Hindlimb muscle (tissue), 1 donor: ENCODE data around the gene GRIN2A. TPM values are rescaled to one million over a fixed set of nuclear protein-coding genes. Genes with fewer than 3 reads are reported as not detected.

Experiments used
- DNase-seq: peaks from one replicate; pipeline ENCODE4 v3.0.0-alpha.2; 2013
- polyA plus RNA-seq: library from polyadenylated mRNA; unstranded; fragments of 120-200 nt; gene quantifications from one replicate; pipeline ENCODE4 v1.2.1, GENCODE V29; 2013; ENCODE audit not compliant: insufficient read length

GRIN2A gene
- polyA plus RNA-seq, 1 donor: 0.25 TPM

DNA sequence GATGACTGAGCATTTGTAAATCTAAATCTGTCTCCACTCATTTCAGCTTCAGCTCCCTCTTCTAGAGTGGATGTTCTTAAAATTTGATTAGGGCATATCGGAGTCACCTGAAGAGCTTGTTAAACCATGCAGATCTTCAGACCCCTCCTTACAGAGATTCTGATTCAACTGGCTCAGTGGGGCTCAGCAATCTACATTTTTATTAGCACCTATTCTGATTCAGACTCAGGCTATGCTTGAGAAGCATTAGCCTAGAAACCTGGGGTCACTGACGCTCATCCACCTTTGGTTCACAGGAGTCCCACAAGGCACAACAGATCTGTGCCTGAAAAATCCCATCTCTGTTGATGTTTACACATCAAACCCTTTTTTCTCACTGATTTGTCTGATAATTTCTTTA is 365.6 kb downstream of the GRIN2A start:
- DNase-seq: no peak

DNA sequence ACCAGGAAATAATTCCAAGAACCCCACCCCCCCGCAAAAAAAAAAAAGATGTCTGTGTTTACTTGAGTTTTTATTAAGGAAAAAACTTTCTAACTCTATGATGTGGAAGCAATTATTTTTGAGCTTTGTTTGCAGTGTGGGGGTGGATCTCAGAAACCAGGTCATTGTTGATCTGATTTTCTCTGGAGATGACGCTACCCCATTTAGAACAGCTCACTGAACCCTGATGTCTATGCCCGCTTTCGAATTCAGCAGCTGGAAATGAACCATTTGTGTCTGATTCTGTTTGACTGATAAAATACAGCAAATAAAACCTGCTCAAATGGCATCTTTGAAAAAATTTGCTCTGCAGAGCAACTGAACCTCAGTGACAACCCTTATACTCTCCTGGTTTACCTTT is 368.6 kb downstream of the GRIN2A start:
- no peak for DNase-seq

DNA sequence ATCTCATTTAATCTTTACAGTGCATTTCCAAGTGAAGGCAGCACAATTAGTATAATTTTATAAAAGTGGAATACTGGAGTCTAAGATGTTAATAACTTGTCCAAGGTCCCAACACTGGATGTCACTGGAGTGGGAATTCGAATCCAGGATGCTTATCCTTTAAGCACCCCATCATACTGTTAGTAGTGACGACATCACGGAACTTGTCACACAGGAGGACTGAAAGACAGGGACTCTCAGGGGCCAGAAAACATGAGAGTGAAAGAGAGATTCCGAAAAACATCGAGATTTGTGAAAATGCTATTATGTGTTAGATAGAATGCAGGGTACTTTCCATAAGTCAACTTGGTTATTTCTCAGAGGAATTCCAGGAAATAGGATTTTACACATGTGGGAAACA is 374.0 kb downstream of the GRIN2A start:
- DNase-seq: no peak

DNA sequence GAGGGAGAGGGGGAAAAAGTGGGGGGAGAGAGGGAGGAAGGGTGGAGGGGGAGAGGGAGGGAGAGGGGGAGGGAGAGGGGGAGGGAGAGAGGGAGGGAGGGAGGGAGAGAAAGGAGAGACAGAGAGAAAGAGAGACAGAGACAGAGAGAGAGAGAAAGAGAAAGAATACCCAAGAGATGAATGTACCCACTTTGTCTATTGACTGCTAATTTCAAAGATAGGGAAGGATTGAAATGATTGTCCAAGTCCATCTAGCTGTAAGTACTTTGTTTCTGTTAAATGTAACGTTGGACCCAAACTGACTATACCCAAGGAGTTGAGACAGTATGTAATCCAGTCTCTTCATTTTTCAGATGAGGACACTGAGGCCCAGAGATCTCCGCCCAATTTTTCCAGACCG is 374.9 kb downstream of the GRIN2A start:
- no peak for DNase-seq

DNA sequence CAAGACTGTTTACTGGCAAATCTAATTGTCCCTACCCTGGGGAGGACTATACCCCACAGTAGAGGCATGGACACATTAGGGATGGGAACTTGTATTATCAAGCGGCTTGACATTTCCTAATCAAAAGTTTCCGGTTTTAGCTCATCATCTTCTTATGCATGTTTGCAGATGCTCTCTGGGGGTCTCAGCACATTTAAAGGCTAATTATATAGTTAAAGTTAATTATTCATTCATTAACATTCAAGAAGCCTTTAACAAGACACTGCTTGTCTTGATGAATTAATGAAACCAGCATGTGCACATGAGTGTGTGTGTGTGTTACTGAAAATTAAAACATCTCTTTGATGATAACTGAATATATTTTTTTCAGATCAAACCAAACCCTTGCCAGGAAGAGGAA is 377.1 kb downstream of the GRIN2A start:
- no peak for DNase-seq

DNA sequence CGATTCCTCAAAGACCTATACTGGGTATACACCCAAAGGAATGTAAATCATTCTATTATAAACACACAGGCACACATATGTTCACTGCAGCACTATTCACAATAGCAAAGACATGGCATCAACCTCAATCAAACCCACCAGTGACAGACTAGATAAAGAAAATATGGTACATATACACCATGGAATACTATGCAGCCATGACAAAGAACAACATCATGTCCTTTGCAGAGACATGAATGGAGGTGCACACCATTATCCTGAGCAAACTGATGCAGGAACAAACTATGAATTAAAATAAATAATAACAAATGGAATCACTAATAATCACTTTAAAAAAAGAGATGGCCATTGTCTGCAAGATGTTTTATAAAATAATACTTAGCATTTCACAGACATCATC is 380.1 kb downstream of the GRIN2A start:
- DNase-seq: no peak

DNA sequence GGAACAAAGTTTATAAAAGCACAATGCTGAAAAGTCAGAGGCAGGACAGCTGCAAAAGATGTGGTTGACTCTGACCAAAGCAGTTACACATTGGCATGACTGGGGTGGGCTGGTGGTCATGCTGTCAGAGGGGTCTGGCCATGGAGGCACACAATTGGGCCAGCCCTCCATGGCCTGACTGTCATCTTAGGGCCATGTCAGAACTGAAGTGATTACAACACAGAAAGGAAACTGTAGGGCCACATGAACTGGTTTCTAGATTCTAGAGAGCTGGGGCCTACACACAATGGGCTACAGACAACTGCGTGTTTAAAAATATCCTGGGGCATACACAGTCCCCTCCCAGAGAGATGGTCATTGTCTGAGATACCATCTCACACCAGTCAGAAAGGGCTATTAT is 380.6 kb downstream of the GRIN2A start:
- DNase-seq: no peak

DNA sequence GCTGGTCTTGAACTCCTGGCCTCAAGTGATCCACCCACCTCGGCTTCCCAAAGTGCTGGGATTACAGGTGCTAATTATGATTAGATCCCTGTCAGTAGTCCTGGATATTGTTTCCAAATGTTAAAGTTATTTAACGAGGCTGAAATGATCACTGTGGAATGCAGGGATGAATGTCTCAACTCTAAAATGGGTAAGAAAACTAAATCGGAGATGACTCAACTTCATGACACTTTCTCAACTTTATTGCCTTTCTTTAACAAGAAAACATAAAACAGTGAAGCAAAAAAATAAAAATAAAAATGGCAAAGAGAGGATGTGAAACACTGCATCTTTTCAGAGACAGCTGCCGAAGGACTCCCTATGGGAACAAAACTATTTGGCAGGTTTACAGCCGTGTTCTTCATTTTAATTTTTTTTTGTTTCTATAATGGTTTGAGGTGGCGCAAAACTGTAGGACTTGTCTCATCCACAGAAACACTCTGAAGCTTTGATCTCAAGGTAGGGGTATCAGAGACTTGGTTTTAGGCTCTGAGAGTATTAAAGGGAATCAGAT is 382.0 kb downstream of the GRIN2A start:
- DNase-seq: no peak

DNA sequence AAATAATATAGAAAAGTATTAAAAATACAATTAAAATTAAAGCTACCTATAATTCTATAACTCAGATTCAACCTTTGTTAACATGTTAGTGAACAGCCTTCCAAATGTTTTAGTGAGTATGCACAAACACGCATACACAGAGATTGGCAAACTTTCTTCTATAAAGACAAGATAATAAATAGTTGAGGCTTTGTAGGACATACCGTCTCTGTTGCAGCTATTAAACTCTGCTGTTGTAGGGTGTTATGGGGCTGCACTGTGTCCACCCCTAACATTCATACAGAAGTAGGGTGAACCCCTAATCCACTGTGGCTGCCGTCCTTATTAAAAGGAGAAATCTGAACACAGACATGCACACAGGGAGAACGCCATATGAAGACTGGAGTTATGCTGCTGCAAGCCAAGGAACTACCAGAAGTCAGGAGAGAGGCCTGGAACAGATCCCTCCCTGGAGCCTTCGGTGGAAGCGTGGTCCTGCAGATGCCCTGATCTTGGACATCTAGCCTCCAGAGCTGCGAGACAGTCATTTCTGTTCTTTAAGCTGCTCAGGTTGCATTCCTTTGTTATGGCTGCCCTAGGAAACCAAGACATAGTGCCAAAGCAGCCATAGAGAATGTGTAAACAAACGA is 383.2 kb downstream of the GRIN2A start:
- DNase-seq: no peak

DNA sequence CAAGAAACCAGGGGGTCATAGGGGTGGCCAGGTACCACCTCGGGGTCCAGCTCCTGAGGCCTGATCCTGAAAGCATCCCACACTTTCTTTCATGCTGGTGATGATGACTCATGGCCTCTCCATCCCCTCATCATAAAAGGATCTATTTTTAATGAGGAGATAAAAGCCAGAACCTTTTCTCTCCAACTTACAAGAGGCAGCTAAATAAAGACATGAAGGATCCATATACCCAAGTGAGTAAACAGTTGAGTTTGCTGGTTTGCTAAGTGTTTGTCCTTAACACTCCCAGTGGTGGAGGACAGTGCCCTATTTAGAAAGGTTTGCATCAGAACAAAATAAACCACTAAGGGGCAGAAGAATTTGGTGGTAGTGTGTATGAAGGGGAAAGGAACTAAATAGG is 383.8 kb downstream of the GRIN2A start:
- no peak for DNase-seq

DNA sequence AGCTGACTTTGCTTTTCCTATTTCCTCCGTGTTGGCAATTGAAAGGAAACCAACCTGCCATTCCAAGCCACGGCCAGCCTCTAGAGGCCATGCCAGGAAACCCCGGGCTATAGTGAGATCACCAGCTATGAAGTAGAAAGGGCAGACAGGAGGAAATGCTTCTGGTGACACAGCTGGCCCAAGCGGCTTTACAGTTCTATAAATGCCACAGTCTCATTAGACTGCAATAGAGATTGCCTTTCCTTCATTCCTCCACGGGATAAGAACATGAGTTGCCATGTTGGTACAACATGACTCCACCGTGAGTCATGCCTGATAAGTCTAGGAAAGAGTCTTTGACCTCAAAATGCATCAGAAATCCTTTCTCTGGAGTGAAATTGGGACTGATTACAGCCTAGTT is 384.9 kb downstream of the GRIN2A start:
- peak; percentile 3 for DNase-seq

DNA sequence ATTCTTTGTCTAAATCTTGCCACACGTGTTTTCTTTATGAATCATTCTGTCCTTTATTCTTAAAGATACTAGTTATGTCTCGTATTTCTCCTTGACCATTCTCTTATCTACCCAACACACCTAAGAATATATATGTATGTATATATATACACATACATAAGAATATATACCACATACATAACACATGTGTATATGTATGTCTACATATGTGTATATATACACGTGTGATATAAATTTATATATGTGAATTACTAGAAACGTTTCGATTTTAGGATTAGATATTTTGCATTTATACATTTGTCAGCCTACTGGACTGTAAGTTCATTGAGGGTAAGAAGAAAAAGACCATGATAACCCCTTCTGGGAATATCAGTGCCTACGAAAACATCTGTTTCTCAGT is 388.6 kb downstream of the GRIN2A start:
- DNase-seq: no peak

DNA sequence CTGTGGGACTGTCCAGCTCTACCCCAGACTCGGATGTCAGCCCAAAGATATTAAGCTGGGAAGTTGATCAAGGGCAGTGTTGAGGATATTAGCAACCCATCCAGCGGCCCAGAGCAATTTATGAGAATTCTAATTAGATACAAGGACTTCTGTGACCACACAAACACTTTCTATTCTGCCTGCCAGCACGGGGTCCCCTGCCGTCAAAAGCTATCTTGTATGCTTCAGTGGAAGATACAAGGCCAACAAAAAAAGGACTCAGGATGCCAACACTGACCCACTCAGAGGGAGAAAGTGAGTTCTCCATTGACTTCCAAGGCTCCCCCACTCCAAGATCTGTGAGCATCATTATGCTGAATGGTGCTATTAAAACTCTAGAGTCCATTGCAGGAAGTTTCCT is 390.7 kb downstream of the GRIN2A start:
- DNase-seq: no peak

DNA sequence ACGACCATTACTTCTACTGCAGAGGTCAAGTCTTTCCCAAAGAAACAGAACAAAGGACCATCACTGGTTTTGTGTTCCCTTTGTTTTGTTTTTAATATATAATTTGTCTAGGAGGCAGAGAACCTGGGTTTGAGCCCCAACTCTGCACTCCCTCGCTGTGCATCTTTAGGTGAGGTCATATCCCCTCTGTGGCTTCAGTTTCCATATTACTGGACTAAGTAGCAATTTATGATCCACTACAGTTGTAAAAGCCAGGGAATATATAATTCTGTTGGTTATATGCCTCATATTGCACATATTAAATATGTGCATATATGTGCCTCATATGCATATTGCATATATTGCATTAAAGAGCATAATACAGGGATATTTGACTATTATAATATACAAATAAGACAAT is 392.0 kb downstream of the GRIN2A start:
- DNase-seq: no peak

DNA sequence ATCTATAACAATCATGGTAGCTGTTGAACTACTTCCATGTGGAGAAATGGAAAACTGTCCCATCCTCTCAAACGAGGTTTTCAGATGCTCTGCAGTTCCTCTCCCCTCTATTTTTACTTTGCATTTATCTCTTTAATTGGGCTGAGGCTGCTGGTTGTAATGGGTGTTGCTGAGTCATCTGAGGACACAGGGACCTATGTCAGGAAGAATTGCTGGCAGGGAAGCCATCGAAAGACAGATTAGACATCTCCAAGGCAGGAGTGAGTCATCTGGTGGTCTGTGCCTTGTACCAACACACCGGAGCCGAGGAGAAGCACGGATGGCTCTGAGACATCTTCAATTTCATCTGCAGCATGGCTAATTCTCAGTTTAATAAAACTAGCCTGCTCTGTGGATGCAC is 394.5 kb downstream of the GRIN2A start:
- no peak for DNase-seq

DNA sequence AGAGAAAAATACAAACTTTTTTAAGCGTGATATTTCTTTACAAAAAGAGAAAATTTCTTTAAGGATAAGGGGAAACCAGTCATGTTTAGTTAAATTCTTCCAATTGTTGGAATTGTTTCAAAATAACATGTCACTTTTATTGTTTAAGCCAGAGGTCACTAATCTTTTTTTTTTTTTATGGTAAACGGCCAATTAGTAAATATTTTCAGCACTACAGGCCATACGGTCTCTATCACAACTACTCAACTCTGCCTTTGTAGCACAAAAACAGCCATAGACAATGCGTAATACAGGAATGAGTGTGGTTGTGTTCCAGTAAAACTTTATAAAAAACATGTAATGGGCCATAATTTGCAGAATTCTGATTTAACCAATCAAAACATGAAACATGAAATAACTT is 401.4 kb downstream of the GRIN2A start:
- no peak for DNase-seq

DNA sequence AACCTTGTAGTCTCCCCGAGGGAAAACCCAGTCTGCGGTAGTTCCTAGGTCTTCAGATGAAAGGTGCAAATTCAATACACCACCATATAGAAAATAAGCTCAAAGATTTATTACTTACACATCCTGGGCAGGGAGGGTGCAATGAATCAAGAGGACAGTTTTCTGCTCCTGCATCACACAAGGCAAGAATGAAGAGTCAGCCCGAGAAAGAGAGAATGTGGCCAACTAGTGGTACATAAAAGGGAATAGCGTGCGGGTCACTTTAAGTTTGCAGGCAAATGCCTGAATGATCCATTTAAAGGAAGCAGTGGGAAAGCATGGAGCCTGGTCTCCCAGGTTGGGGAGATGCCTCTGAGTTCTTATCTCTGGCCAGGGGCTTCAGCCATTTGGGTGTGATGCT is 403.4 kb downstream of the GRIN2A start:
- DNase-seq: no peak

DNA sequence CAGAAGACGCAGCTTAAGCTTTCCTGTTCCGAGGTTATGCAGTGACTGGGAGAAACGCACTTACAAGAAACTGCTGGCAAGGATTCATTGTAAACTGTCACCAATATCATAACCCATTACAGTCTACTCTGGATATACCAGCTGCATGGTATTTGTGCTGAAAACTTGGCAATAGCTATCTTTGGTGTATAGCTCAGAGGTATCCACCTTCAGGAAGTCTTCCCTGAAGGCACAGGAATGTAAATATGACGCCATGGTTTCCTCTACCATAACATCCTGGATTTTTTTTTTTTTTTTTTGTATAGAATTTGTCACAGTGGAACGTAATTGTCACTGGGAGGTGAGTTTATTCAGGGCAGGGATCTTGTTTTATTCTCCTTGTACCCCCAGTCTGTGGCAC is 406.2 kb downstream of the GRIN2A start:
- no peak for DNase-seq

DNA sequence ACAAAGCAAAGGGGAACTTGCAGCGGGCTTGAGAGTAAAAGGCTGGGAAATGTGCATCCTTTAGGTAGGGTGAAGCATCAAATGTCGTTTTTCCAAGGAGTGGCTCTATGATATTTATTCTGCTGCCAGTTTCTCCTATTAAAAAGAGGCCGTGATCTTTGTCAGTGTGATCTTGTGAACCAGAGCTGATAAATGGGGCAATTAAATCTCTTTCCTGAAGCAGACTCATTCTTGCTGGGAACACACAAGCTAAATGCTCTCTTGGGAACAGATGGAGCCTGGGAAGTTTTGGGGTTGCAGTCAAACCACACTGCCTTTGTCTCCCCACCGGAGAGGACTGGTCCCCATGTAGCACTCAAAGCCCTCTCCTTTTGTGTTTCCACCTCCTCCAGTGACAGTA is 408.9 kb downstream of the GRIN2A start:
- DNase-seq: no peak

DNA sequence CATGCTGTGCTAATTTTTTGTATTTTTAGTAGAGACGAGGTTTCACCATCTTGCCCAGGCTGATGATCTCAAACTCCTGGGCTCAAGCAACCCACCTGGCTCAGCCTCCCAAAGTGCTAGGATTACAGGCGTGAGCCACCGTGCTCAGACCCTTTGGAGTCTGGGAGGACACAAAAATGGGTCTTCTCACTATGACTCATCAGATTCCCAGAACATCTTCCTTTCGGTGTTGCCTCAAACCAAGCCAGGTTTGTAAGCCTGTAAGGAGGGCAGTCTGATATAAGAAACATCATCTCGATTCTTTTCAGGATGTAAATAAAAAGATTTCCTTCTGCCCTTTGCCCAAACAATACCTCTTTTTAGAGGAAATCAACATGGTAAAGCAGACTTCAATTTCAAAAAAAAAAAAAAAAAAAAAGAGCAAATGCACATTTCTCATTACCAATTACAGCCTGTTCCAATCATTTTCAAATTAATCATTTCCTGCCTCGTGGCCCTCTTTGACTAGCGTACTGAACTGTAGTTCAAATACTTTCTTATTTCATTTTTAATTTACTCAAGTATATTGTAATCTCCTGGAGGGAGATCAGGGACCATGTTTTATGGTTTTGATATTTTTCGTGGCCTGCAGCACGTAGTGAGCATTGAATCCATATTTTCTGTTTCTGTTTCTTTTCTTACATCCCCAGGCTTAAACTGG is 409.6 kb downstream of the GRIN2A start:
- DNase-seq: no peak

DNA sequence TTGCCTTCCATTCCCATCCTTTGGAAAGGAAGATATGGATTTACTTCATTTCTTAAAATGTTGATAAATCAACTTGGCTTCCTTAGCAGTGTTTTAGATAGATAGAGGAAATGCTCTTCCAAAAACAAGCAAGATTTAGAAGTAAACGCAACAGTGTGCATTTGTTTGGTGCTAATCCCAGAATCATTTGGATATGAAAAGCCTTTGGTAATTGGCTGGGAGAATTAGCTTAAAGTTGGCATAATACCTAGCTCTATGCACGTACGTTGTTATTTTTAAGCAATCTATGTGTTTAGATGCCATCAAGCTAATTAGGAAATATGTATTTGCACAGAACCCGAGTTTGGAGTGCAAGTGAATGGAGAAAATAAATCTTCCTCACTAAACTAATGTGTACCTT is 415.3 kb downstream of the GRIN2A start:
- DNase-seq: no peak

DNA sequence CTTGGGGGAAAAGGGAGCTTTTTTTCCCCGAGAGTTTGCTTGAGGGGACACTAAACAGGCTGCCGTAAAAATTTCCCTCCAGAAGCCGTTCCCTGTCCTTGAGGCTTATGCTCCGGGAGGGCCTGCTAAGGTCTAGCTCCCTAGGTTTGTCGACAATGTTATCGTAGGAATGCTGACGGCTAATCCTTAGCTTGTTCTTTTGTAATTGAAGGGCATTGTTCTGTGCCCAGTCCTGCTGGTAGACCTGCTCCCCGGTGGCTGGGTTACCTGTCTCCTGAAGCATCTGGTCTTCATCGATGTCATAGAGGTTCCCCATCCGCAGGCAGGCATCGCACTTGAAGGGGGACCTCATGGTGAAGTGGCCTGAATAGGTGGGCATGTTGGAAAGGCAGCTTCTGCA is 418.7 kb downstream of the GRIN2A start:
- no peak for DNase-seq

DNA sequence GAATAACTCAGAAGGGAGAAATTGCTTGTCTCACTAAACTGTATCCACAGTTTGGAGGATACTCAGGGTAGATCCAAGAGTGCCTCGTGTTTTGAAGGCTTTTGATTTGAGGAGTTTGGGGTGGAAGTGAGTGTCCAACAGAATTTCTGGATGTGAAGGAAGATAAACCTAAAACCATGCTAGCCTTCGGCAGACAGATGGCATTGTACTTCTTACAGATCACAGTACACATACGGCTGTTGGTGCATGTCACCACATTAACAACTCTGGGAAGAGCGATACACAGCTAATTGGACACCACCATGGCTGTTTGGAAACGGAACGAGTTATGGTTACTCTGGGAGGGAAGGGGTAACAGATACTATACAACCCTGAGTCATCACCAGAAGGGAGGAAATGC is 420.4 kb downstream of the GRIN2A start:
- no peak for DNase-seq

DNA sequence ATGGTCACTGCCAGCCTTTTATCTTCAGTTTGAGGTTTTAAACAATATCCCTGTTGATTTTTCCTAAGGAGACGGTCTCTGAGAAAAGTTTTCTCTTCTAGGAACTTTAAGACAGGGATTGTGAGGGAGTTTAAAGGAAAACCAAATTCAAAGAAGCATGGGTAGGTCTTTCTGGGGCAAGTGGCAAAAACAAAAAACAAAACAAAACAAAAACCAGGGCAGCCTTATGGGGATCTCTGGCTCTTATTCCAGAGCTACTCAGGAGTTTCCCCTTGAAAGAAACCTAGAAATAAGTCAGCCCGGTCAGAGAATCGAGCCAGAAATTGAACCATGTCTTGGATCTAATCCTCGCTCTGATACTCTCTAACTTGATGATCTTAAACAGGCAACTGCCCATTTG is 424.5 kb downstream of the GRIN2A start:
- DNase-seq: no peak

DNA sequence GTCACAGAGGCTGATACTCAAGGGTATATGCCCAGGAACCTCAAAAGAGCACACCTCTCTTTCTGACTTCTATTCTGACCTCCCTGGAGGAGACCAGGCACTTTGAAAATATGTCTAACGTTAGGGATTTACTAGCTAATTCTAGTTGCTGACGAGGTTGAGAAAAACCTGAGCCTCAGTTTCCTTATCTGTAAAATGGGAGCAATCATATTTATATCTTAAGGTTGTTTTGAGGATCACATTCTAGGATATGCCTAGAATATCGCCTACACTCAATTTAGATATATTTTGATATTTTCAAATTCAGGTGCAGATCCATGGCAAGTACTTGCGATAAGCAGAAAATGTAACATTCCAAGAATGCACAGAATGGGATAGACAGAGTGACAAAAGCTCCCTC is 425.8 kb downstream of the GRIN2A start:
- DNase-seq: no peak
